ENCODE results near the gene RAP2B.
A peak's percentile ranks its signal among the peaks of the same experiment; 100 is the strongest.

- TF ChIP-seq, protein P1, sequence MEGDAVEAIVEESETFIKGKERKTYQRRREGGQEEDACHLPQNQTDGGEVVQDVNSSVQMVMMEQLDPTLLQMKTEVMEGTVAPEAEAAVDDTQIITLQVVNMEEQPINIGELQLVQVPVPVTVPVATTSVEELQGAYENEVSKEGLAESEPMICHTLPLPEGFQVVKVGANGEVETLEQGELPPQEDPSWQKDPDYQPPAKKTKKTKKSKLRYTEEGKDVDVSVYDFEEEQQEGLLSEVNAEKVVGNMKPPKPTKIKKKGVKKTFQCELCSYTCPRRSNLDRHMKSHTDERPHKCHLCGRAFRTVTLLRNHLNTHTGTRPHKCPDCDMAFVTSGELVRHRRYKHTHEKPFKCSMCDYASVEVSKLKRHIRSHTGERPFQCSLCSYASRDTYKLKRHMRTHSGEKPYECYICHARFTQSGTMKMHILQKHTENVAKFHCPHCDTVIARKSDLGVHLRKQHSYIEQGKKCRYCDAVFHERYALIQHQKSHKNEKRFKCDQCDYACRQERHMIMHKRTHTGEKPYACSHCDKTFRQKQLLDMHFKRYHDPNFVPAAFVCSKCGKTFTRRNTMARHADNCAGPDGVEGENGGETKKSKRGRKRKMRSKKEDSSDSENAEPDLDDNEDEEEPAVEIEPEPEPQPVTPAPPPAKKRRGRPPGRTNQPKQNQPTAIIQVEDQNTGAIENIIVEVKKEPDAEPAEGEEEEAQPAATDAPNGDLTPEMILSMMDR (IDR thresholded peaks at IDR 0.05 in 8 of 11, conservative IDR thresholded peaks at IDR 0.05 in 3 of 11), result no peak
- TF ChIP-seq POLR2A (IDR thresholded peaks at IDR 0.05), result peak in 1 of 3 donors; percentile 60
Measured at GRCh38 chr3:153160451-153161137, 1.4 kb upstream of the RAP2B start.
